Measurements from ENCODE around the gene KHDRBS1.
"Not testable (repeated sequence)": the region's sequence is repeated elsewhere in the genome, so short reads cannot be mapped to it uniquely, and the experiment has no call there.

The KHDRBS1 gene

DNA sequence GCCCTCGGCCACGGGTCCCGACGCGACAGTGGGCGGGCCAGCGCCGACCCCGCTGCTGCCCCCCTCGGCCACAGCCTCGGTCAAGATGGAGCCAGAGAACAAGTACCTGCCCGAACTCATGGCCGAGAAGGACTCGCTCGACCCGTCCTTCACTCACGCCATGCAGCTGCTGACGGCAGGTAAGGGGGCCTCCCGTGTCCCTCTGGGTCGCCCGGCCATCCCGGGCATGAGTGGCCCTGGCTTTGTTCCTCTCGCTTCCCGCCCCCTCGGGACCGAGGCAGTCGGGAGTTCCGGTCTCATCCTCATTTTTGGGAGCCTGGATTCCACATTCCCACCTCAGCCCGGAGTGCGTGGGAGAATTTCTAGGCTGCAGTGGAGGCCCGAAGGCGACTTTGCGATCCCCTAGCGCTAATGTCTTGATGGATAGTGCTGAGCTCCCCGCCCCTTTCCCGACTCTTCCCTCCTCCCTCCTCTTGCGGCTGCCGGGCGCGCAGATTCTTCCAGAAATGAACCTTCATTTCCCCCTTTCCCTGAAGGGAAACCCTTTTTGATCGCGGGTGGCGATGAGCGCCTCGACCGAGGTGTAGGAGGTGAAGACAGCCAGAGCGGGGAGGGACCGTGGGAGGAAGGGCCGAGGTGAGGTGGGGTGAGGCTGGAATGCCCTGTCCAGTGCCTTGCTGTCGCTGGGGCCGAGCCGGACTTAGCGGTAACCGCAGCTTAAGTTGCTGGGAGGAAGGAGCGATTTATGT is 705 bp downstream of the KHDRBS1 start:
- no peak for FAIRE-seq

DNA sequence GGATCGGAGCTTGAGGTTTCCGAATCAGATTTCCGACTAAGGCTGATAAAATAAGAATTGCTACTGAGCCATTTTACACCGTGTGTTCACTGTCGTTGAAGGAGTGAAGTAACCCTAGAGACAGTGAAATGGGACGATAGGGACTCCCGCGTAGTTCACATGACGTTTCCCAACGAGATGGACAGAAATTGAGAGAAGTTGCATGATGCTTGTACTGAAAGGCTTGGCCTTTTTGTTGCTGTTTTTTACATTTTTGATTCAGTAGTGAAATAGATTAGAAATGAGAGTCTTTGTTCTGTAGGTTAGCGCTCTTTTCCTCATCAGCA is 1.2 kb downstream of the KHDRBS1 start:
- no peak for FAIRE-seq

GRCh38 chr1:32020339-32020738 is 6.7 kb downstream of the KHDRBS1 start:
- peak; percentile 4 for FAIRE-seq

GRCh38 chr1:32021574-32022018 is 7.9 kb downstream of the KHDRBS1 start:
- FAIRE-seq, result not testable (repeated sequence)

DNA sequence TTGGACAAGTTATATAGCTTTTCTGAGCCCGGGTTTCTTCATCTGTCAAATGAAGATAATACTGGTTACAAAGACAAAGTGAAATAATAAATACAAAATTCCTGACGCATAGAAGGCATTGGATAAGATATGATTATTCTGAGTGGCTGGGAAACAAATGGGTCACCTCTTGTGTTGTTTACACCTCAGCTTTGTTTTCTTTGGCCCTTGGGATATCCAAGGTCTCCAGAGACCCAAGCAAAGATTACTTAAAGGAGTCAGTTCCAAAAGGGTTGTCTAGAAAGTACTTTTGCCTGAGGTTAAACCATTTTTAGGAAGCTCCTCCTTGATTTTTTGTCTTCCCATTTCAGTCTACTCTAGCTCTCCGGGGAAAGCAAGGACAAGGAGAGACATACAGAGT is 9.7 kb downstream of the KHDRBS1 start:
- FAIRE-seq, result no peak

- FAIRE-seq, result no peak
Observed at GRCh38 chr1:32025515-32025914, 11.8 kb downstream of the KHDRBS1 start.

DNA sequence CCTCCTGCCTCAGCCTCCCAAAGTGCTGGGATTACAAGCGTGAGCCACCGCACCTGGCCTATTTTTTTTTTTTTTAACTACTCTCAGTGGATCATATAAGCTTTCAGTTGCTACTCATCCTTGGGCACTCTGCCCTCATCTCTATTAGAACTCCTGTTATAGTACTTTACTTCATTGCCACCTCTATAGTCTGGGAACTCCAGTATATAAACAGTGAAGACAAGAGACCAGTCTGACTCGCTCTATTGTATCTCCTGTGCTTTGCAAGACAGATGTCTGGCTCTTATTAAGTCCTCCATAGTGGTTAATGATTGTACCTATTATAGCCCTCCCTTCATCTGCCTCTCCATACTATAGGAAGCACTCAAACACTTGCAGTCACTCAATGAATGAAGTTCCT is 15.1 kb downstream of the KHDRBS1 start:
- FAIRE-seq, result no peak

DNA sequence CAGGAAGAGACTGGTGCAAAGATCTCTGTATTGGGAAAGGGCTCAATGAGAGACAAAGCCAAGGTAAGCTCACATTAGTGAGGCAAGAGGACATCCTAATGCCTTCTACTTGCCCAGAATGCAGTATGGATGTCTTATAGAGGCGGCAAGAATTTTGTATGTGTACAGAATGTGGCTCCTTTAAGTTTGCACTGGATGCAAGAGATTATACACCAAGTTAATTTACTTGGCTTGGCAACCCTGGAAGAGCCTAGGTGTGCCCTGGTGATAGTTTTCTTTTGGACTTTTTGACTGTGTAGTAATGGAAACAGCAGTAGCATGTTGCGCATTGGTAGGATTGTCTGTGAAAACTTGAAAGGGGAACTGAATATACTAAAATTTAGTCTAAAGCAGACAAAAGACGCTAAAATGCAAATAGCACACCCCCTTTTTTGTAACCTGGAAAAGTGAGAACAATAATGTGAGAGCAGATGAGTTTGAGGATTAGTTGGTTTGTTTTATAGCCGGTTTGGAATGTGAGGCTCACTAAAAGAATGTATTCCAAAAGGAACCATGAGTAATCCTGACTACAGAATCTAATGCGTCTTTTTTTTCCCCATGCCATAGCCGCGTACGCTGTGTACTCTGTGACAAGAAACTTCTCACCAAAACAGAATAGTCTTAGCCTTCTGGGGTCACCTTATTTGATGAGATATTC is 18.1 kb downstream of the KHDRBS1 start:
- FAIRE-seq, result no peak

DNA sequence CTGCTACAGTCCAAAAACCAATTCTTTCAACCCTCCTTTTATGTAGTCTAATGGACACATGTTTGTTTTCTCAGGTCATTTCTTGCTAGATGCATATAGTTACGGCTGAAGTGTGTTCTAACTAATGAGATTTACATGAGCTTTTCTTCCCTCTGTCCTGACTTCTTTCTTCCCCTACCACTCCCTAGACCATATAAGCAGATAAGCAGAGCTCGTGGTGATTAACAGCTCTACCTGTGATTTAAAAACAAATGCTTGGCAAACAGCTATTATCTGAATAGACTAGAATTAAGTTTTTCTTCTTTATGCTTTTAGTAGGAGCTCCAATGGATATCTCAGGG is 18.6 kb downstream of the KHDRBS1 start:
- FAIRE-seq, result no peak

GRCh38 chr1:32035119-32035518 is 21.5 kb downstream of the KHDRBS1 start:
- no peak for FAIRE-seq

DNA sequence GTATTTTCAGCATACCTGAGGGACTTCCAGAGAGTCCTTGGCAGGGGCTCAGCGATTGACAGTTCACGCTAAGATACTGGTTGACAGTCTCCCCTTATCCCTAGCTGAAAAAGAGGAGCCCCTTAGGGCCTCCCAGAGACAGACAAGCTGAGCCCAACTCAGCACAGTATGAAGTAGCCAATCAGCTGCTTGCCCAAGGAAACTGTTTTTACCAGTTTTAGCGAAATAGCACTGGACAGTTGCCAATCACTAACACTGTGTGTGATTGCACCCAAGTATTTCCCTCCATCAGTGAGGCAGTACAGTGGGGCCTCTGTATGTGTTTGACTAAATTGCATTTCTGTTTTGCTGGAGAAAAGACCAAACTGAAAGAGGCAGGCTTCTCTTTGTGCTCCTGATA is 27.0 kb downstream of the KHDRBS1 start:
- no peak for FAIRE-seq

GRCh38 chr1:32042330-32042729 is 28.7 kb downstream of the KHDRBS1 start:
- FAIRE-seq, result no peak

DNA sequence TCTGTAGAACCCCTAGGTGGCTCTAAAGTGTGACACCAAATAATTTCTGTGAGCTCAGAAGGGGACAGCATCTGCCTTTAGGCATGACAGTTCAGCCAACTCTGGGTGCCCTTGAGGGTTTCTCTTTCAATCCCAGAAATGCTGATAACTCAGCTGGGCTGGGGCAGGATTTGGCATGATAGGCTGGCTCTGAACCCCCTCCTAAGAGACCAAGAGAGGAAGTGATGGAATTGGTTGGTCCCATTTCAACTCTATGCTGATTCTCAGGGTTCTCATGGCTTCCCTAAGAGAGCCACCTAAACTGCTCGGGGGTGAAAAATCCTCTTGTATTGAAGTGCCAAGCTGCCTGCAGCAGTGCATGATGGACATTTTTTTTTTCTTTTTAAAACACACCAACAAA is 30.6 kb downstream of the KHDRBS1 start:
- FAIRE-seq, result no peak

GRCh38 chr1:32045772-32046171 is 32.1 kb downstream of the KHDRBS1 start:
- no peak for FAIRE-seq

- FAIRE-seq, result no peak
Observed at GRCh38 chr1:32047701-32048100, 34.0 kb downstream of the KHDRBS1 start.

DNA sequence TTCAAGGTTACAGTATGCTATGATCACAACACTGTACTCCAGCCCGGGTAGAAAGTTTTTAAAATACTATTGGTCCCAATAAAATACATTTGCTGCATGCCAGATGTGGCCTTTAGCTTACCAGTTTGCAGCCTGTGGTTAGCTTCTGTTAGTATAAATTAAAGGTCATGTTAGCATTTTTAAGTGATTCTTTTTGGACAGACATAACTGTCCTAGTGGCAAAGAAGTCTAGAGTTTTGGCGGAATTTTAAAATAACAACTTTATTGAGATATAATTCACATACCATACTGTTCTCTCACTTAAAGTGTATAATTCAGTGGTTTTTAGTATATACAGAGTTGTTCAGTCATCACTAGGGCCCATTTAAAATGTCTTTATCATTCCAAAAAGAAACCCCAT is 34.8 kb downstream of the KHDRBS1 start:
- no peak for FAIRE-seq

DNA sequence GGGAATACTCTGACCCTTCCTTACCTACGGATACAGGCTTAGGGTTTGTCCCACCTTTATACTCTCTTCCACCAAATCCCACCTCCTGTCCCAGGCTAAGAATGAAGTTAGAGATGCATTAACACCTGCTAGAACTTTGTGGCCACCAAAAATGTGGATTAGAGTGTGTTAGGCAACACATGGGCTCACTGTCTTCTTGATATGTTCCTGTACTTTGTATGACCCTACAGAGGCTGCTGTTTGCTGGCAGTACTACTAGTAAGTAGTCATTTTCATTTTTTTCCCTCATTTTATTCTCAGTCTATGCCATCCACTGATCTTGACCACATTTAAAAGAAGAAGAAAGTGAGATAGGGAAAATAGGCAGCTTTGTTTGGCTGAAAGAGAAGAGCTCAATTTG is 38.0 kb downstream of the KHDRBS1 start:
- no peak for FAIRE-seq

GRCh38 chr1:32052887-32053286 is 39.2 kb downstream of the KHDRBS1 start:
- FAIRE-seq, result no peak

DNA sequence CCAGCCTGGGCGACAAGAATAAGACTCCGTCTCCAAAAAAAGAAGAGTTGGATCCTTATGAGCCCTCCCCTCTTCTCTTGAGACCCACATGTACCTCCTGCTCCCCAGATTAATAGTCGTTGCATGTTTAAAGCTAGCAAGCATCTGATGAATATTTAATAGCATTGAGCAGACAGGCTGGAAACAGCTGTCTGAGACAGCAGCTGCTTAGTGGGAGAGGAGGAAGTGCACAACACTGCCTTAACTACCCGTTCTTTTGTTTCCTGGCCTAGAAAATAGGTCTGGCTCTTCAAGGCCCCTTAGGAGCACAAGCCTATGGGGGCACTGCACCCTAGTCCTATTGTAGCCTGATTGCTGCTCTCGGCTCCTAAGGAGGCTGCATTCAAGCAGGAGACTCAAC is 41.7 kb downstream of the KHDRBS1 start:
- no peak for FAIRE-seq

DNA sequence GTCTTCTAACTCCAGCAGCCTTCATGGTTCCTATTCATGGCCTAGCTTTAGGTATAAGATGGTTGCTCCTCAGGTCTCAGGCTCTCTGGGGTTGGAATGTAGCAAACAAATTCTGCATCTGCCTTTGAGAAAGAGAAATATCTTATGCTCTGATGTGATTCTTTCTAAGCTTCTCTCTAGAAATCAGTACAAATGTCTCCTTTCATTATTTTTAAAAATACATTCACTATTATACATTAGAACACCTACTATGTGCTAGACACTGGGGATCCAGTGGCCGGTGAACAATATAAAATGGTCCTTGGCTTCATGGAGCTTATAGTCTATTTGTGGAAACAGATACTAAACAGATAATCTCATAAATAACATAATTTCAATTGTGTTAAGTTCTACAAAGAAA is 42.9 kb downstream of the KHDRBS1 start:
- FAIRE-seq, result no peak

DNA sequence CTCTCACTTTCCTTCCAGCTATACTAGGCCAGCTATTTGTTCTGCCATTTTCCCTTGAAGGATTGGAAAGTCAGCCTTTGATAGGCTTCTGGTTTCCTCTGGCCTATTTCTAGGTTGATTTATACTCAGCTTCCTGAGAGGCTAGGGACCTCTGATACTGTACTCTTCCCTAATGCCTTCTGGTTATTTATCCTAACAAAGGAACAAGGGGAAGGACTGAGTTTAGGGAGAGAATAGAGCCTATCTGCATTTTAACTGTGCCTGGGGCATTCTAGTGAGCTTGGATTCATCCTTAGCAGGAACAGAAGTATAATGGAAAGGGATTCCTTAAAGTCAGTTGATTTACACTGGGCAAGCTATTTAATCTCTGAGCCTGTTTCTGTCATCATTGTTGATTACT is 47.2 kb downstream of the KHDRBS1 start:
- FAIRE-seq, result no peak

DNA sequence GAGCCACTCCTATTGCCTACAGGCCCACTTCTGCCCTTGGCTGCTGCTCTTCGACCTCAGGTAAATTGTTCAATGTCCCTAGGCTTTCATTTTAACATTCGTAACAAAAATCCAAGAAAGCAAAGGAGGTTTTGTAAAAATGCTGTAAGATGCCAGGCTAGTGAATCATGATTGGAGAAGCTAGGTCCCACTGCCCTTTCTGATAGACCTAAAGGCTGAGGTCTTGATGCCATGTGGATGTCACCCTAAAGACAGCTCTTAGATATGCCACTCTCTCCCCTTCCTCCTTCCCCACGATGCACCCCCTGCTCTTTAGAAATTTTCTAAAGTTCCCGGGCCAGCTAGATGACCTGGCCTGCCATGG is 49.2 kb downstream of the KHDRBS1 start:
- no peak for FAIRE-seq

- FAIRE-seq, result no peak
Observed at GRCh38 chr1:32063261-32063681, 49.6 kb downstream of the KHDRBS1 start.

- FAIRE-seq, result not testable (repeated sequence)
Observed at GRCh38 chr1:32065613-32066488, 52.2 kb downstream of the KHDRBS1 start.
